Endothelial cell of umbilical vein (primary cell): ENCODE measurements around the gene PI4KA. TPM values are rescaled to one million over a fixed set of nuclear protein-coding genes. Genes with fewer than 3 reads are reported as not detected.
"Not testable (repeated sequence)": the region's sequence is repeated elsewhere in the genome, so short reads cannot be mapped to it uniquely, and the experiment has no call there.

Experiments used
- BruUV-seq: library from RNA; stranded (reverse); fragments of 400-500 nt; replicated peaks from 2 replicates; lab custom pipeline; 2021; lab: Mats Ljungman, UMichigan
- CTCF ChIA-PET: fragments of 300-600, 350-600 bp; sonication (Branson Sonifier 250); formaldehyde crosslinking; loops from one replicate; lab custom pipeline; 2021; ENCODE audit warnings: antibody characterized with exemption, inconsistent platforms; lab: Charles Lee
- POLR2A ChIA-PET: fragments of 300-600, 350-600 bp; sonication (Branson Sonifier 250); formaldehyde crosslinking; loops from one replicate; lab custom pipeline; 2021; ENCODE audit warnings: antibody characterized with exemption, inconsistent platforms; lab: Charles Lee
- DNase-seq: peaks from one replicate; pipeline ENCODE4 v3.0.0-alpha.2; 2011; ENCODE audit warnings: low read depth, low spot score
- FAIRE-seq: peaks from 2 replicates; lab custom pipeline; 2011; peaks lifted over from hg19 to GRCh38; lab: Jason Lieb, UNC
- H2AFZ ChIP-seq: 2 replicates; pipeline ENCODE4 v1.6.0; 2012; ENCODE audit warnings: low read depth, low read length, control low read depth, inconsistent platforms
- H3K27ac ChIP-seq: 2 replicates; pipeline ENCODE4 v1.5.1; 2011; ENCODE audit warnings: low read depth, mild to moderate bottlenecking, control low read depth, low read length, moderate library complexity; ENCODE audit not compliant: insufficient read depth
- H3K27me3 ChIP-seq, 2 experiments: 2 replicates each; pipeline versions ENCODE4 v1.6.0 to v1.6.1; 2011; ENCODE audit warnings: low read length in 2 of 2, mixed read lengths in 1 of 2; ENCODE audit not compliant: control insufficient read depth in 2 of 2, insufficient read depth in 2 of 2
- H3K36me3 ChIP-seq, 2 experiments: 2 replicates in 1 of 2; 3 replicates in 1 of 2; pipeline ENCODE4 v1.5.1; 2011; ENCODE audit warnings: low read length in 2 of 2, mild to moderate bottlenecking in 1 of 2, moderate library complexity in 1 of 2; ENCODE audit not compliant: control insufficient read depth in 2 of 2, insufficient read depth in 2 of 2; ENCODE audit errors: extremely low read depth in 1 of 2
- H3K4me1 ChIP-seq: 3 replicates; pipeline ENCODE4 v1.5.1; 2011; ENCODE audit warnings: mild to moderate bottlenecking, low read length; ENCODE audit not compliant: control insufficient read depth, insufficient read depth; ENCODE audit errors: extremely low read depth
- H3K4me2 ChIP-seq: 2 replicates; pipeline ENCODE4 v1.6.1; 2011; ENCODE audit warnings: low read length, control low read depth, mixed read lengths; ENCODE audit not compliant: insufficient read depth
- H3K4me3 ChIP-seq, 3 experiments: fragments of 200-600 bp in 1 of 3; sonication (generic), shearing (Covaris generic) in 1 of 3; replicated peaks in 1 of 3; 2 replicates each; pipeline ENCODE4 v1.5.1; 2011 to 2016; ENCODE audit warnings: control low read depth in 3 of 3, low read length in 3 of 3, mild to moderate bottlenecking in 2 of 3, inconsistent platforms in 1 of 3, low read depth in 1 of 3, moderate library complexity in 1 of 3; ENCODE audit not compliant: insufficient read depth in 1 of 3
- H3K79me2 ChIP-seq: 2 replicates; pipeline ENCODE4 v1.6.0; 2012; ENCODE audit warnings: low read length, inconsistent platforms; ENCODE audit not compliant: control insufficient read depth, insufficient read depth
- H3K9ac ChIP-seq: replicated peaks from 2 replicates; pipeline ENCODE3; 2011; ENCODE audit warnings: low read length, control low read depth; ENCODE audit not compliant: insufficient read depth; ENCODE audit errors: extremely low read depth
- H3K9me1 ChIP-seq: replicated peaks from 3 replicates; pipeline ENCODE4 v1.6.0; 2011; ENCODE audit warnings: mild to moderate bottlenecking, low read length; ENCODE audit not compliant: control insufficient read depth, insufficient read depth; ENCODE audit errors: extremely low read depth
- H3K9me3 ChIP-seq: replicated peaks from 2 replicates; pipeline ENCODE4 v1.5.1; 2012; ENCODE audit warnings: low read length, inconsistent platforms; ENCODE audit not compliant: control insufficient read depth, insufficient read depth
- H4K20me1 ChIP-seq: replicated peaks from 2 replicates; pipeline ENCODE3; 2011; ENCODE audit warnings: mild to moderate bottlenecking, low read length; ENCODE audit not compliant: control insufficient read depth, insufficient read depth; ENCODE audit errors: extremely low read depth
- FOS ChIP-seq: IDR thresholded peaks from 2 replicates; pipeline ENCODE4 v1.6.1; 2011; ENCODE audit warnings: mild to moderate bottlenecking, low read length, moderate library complexity, borderline replicate concordance; ENCODE audit not compliant: insufficient read depth
- GATA2 ChIP-seq: IDR thresholded peaks from 2 replicates; pipeline ENCODE4 v1.7.0; 2011; ENCODE audit warnings: low read depth, mild to moderate bottlenecking, moderate library complexity, mixed read lengths, low read length; ENCODE audit not compliant: insufficient read length, insufficient read depth
- JUN ChIP-seq: IDR thresholded peaks from 2 replicates; pipeline ENCODE4 v1.6.1; 2011; ENCODE audit warnings: borderline replicate concordance, low read depth; ENCODE audit not compliant: insufficient read length, insufficient read depth
- MYC ChIP-seq: IDR thresholded peaks from one replicate; pipeline ENCODE4 v1.6.1; 2011; ENCODE audit warnings: mild to moderate bottlenecking, low read depth, low read length
- POLR2AphosphoS5 ChIP-seq: IDR thresholded peaks from 2 replicates; pipeline ENCODE4 v1.6.1; 2012; ENCODE audit warnings: low read depth, mild to moderate bottlenecking, control low read depth, low read length, moderate library complexity; ENCODE audit not compliant: insufficient read depth
- dilution Hi-C: fragments of 300-500 bp; cut with MboI; formaldehyde crosslinking; loops from one replicate; pipeline ENCODE4 v1.15.0; 2019; ENCODE audit warnings: low sequenced_read_pairs; ENCODE audit not compliant: extremely low pct_ligation_motif_present
- intact Hi-C: fragments of 100-400 bp; cut with micrococcal nuclease; formaldehyde crosslinking; loops from one replicate; pipeline ENCODE4 v1.10.0; 2022
- polyA plus RNA-seq, 4 experiments: library from polyadenylated mRNA; depleted of rRNA in 3 of 4; stranded (reverse) in 3 of 4; unstranded in 1 of 4; fragments of >200 nt; gene quantifications; 2 replicates each; pipeline versions ENCODE4 v1.2.1 to v1.2.3, GENCODE V29; 2011 to 2012; ENCODE audit warnings: missing spikeins in 1 of 4
- total RNA-seq: library from RNA; stranded (reverse); gene quantifications from 2 replicates; pipeline ENCODE4 v1.2.3, GENCODE V29; 2021
- TF ChIP-seq, protein P1 (sequence below), 2 donors: IDR thresholded peaks; 1 replicate in 1 of 2; 2 replicates in 1 of 2; pipeline ENCODE4 v1.5.1; 2011; ENCODE audit warnings: low read length in 2 of 2, mild to moderate bottlenecking in 2 of 2, moderate library complexity in 2 of 2, control low read depth in 1 of 2, inconsistent platforms in 1 of 2, low read depth in 1 of 2; ENCODE audit not compliant: insufficient read depth in 1 of 2; ENCODE audit errors: extremely low read depth in 1 of 2

PI4KA gene
- total and polyA plus RNA-seq, 2 donors (not counting 3 experiments of a cell fraction or from before 2014, with no cell fraction given): 28.9 to 56.4 TPM

DNA sequence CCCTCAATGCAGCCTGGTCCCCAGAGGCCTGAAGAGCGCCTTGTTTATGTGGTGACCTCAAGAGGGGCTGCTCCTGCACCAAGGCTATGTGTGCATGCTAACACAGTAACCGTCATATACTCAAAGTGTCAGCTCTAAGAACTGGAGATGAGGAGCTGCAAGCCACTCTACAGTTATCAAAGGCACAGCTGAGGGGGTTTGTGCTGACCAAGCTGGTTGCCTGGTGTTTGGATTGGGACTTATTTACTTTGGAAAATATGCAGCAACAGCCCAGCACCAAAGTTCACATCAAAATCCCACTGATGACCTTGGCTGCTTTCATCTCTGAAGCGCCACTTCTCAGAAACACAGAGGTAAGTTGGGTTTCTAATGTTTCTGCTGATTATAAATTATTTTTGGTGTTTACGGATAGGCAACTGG, 84.8 kb downstream of the PI4KA start, which contains the start of gene SERPIND1:
TSS of gene SERPIND1 (plus strand) at position 321 of the 420 bp plus-strand sequence. CDS start 5,200 bp downstream, outside the sequence.
- Histone ChIP-seq H3K79me2 (no peaks in the 10 kb centered on the region), H3K9me1 (no peaks in the 10 kb centered on the region), H3K36me3 (no peaks in the 10 kb centered on the region), H4K20me1 (no peaks in the 10 kb centered on the region), H3K9me3 (no peaks in the 10 kb centered on the region), H3K9ac (no peak within 1 kb of the TSS), H3K4me2 (no peak within 1 kb of the TSS), H3K4me3 (no peak within 1 kb of the TSS), H3K27me3 (no peaks in the 10 kb centered on the region), H2AFZ (no peak within 1 kb of the TSS), H3K27ac (no peak within 1 kb of the TSS), H3K4me1 (peaks cover 14% of the 10 kb centered on the region)
- intact Hi-C loops (no loop called here), dilution Hi-C loops (no loop called here)
- TF ChIP-seq GATA2 (no peak), POLR2AphosphoS5 (no peak), FOS (no peak), JUN (no peak), MYC (no peak)
- no peak for DNase-seq
- ChIA-PET CTCF (interaction anchor here (1.0 to 3.0 kb wide), 3 partner anchors 7 to 30 kb away, joined by 3 to 21 read pairs (median 3); no protein-coding TSS in a partner anchor), POLR2A (no interaction called here)
- no peak for FAIRE-seq
- no TSS peak for BruUV-seq

DNA sequence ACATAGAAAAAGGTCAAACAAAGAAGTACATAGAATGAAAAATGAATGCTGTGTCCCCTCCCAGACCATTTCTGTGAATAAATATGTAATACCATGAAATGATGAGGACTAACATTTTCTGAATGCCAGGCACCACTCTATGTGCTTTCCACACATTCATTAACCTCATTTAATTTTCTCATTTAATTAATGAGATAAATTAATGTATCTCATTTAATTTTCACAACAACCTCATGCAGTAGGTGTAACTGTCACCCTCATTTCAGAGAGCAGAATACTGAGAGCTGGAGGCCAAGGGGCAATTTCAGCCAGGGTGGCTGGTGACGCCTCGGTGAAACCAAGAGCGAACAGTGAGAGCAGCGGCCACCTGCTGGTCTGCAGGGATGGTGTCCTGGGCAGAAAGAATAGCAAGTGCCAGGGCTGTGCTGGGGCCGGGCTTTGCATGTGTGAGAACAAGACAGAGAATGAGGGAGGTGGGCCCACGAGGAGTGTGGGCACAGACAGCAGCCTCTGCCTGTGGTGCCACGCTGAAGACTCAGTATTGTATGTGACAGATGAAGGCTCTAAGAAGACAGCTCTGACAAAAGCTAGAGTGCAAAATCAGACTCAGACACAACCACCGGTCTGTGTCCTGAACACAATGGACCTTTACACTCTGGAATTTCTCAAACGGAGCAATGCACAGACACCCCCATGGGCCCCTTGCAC, 86.5 kb downstream of the PI4KA start:
- no TSS peak for BruUV-seq
- TF ChIP-seq GATA2: no peak
- TF ChIP-seq, protein P1, sequence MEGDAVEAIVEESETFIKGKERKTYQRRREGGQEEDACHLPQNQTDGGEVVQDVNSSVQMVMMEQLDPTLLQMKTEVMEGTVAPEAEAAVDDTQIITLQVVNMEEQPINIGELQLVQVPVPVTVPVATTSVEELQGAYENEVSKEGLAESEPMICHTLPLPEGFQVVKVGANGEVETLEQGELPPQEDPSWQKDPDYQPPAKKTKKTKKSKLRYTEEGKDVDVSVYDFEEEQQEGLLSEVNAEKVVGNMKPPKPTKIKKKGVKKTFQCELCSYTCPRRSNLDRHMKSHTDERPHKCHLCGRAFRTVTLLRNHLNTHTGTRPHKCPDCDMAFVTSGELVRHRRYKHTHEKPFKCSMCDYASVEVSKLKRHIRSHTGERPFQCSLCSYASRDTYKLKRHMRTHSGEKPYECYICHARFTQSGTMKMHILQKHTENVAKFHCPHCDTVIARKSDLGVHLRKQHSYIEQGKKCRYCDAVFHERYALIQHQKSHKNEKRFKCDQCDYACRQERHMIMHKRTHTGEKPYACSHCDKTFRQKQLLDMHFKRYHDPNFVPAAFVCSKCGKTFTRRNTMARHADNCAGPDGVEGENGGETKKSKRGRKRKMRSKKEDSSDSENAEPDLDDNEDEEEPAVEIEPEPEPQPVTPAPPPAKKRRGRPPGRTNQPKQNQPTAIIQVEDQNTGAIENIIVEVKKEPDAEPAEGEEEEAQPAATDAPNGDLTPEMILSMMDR (IDR thresholded peaks at IDR 0.05; ENCODE audit: extremely low read depth in 1 of 2, insufficient read depth in 1 of 2, low read depth in 1 of 2, low read length in 2 of 2): peak in 1 of 2 donors; percentile 11
- Histone ChIP-seq H3K9me1 (no peaks in the 10 kb centered on the region), H3K9ac (no peak overlapping the region), H3K36me3 (no peaks in the 10 kb centered on the region), H3K27ac (no peak overlapping the region), H3K4me2 (no peak overlapping the region), H3K9me3 (no peaks in the 10 kb centered on the region), H3K4me3 (no peak overlapping the region), H2AFZ (no peak overlapping the region), H3K27me3 (no peaks in the 10 kb centered on the region), H4K20me1 (no peaks in the 10 kb centered on the region), H3K79me2 (no peaks in the 10 kb centered on the region), H3K4me1 (no peaks in the 10 kb centered on the region)
- dilution Hi-C loops: no loop called here
- ChIA-PET CTCF (interaction anchor here (1.4 to 3.0 kb wide), 2 partner anchors 11 to 22 kb away, joined by 3 to 21 read pairs; no protein-coding TSS in a partner anchor), POLR2A (no interaction called here)
- DNase-seq (no peak), FAIRE-seq (no peak)
- intact Hi-C loops: no loop called here

DNA sequence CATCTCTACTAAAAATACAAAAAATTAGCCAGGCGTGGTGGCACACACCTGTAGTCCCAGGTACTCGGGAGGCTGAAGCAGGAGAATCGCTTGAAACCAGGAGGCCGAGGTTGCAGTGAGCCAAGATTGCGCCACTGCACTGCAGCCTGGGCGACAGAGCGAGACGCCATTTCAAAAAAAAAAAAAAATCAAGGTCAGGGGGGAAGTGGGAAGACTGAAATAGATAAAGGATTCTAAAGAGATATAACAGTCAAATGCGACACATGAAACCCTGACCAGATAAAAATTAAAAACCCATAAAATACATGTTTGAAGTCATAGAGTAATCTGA, 89.2 kb downstream of the PI4KA start:
- H3K4me2 ChIP-seq, H3K9me1 ChIP-seq, BruUV-seq, dilution Hi-C loops, H2AFZ ChIP-seq, FAIRE-seq, H3K27ac ChIP-seq, H3K4me3 ChIP-seq, H3K36me3 ChIP-seq, H3K4me1 ChIP-seq, H3K9me3 ChIP-seq, H4K20me1 ChIP-seq, H3K27me3 ChIP-seq, H3K79me2 ChIP-seq, CTCF ChIA-PET, intact Hi-C loops, H3K9ac ChIP-seq, POLR2A ChIA-PET, DNase-seq: not testable (repeated sequence)
